Activated CD4-positive, alpha-beta T cell treated with anti-CD3 and anti-CD28 coated beads for 48 hours (primary cell): Measurements from ENCODE around the gene CD58.

Source experiments
- DNase-seq: peaks from one replicate; pipeline ENCODE4 v3.0.0-alpha.2; 2020

The CD58 gene

GRCh38 chr1:116537040-116537831, 33.6 kb downstream of the CD58 start:
- no peak for DNase-seq

GRCh38 chr1:116534014-116534739, 36.6 kb downstream of the CD58 start:
- no peak for DNase-seq

GRCh38 chr1:116533429-116533820, 37.4 kb downstream of the CD58 start:
- DNase-seq = no peak

- no peak for DNase-seq
Observed at GRCh38 chr1:116532671-116533428, 38.0 kb downstream of the CD58 start.

- DNase-seq = no peak
Observed at GRCh38 chr1:116531917-116532316, 38.9 kb downstream of the CD58 start.

- DNase-seq = no peak
Observed at GRCh38 chr1:116529681-116530080, 41.1 kb downstream of the CD58 start.

- no peak for DNase-seq
Observed at GRCh38 chr1:116529199-116529631, 41.6 kb downstream of the CD58 start.

- DNase-seq = no peak
Observed at GRCh38 chr1:116528329-116529083, 42.3 kb downstream of the CD58 start.

GRCh38 chr1:116525440-116525839, 45.4 kb downstream of the CD58 start:
- DNase-seq = no peak

GRCh38 chr1:116521186-116521585, 49.6 kb downstream of the CD58 start:
- no peak for DNase-seq

- DNase-seq = no peak
Observed at GRCh38 chr1:116518400-116518799, 52.4 kb downstream of the CD58 start.

GRCh38 chr1:116516631-116517030, 54.2 kb downstream of the CD58 start:
- no peak for DNase-seq

GRCh38 chr1:116515702-116516101, 55.1 kb downstream of the CD58 start:
- no peak for DNase-seq

- DNase-seq = peak; percentile 77
Observed at GRCh38 chr1:116514708-116515525, 55.9 kb downstream of the CD58 start.

- DNase-seq = no peak
Observed at GRCh38 chr1:116513956-116514355, 56.9 kb downstream of the CD58 start.

- no peak for DNase-seq
Observed at GRCh38 chr1:116511459-116512019, 59.3 kb downstream of the CD58 start.

GRCh38 chr1:116510361-116510760, 60.5 kb downstream of the CD58 start:
- no peak for DNase-seq

- peak; percentile 68 for DNase-seq
Observed at GRCh38 chr1:116508984-116509980, 61.5 kb downstream of the CD58 start.

GRCh38 chr1:116508085-116508983, 62.5 kb downstream of the CD58 start:
- no peak for DNase-seq
